GM12878 (cell line): ENCODE measurements around the gene RAB7B. TPM values are rescaled to one million over a fixed set of nuclear protein-coding genes. Genes with fewer than 3 reads are reported as not detected.

Source experiments
- ATAC-seq: fragments of 200-7000 bp; cut with Tn5 transposase; 3 replicates; pipeline ENCODE4 v1.9.1; 2020; ENCODE audit warnings: mild to moderate bottlenecking, moderate library complexity
- BruUV-seq: library from RNA; stranded (reverse); fragments of 400-500 nt; replicated peaks from 2 replicates; lab custom pipeline; 2021; lab: Mats Ljungman, UMichigan
- CTCF ChIA-PET: fragments of 300-600 bp; sonication (Branson Sonifier 250); formaldehyde crosslinking; extraction: SDS; loops from one replicate; lab custom pipeline; 2021; ENCODE audit warnings: inconsistent platforms; lab: Yijun Ruan, JAX
- POLR2A ChIA-PET: fragments of 350-600 bp; formaldehyde crosslinking; extraction: SDS; loops from one replicate; lab custom pipeline; 2021; ENCODE audit warnings: inconsistent platforms; lab: Charles Lee
- RAD21 ChIA-PET: fragments of 300-600 bp; sonication (Branson Sonifier 250); formaldehyde crosslinking; loops from one replicate; lab custom pipeline; 2023; ENCODE audit warnings: antibody characterized with exemption; ENCODE audit not compliant: unreplicated experiment; lab: Charles Lee
- SMC1A ChIA-PET: fragments of 300-600 bp; sonication (Branson Sonifier 250); formaldehyde crosslinking; loops from one replicate; lab custom pipeline; 2023; ENCODE audit not compliant: unreplicated experiment, uncharacterized antibody; lab: Charles Lee
- DNase-seq: peaks from one replicate; pipeline ENCODE4 v3.0.0-alpha.2; 2011; ENCODE audit warnings: low read depth, low spot score
- FAIRE-seq: peaks from 3 replicates; lab custom pipeline; 2011; peaks lifted over from hg19 to GRCh38; lab: Jason Lieb, UNC
- H2AFZ ChIP-seq: 2 replicates; pipeline ENCODE4 v1.6.0; 2011; ENCODE audit warnings: low read depth, low read length, control low read depth; ENCODE audit not compliant: control insufficient read depth
- H3K27ac ChIP-seq: 2 replicates; pipeline ENCODE4 v1.5.1; 2011; ENCODE audit warnings: control low read depth; ENCODE audit not compliant: control insufficient read depth, insufficient read depth
- H3K27me3 ChIP-seq, 2 experiments: replicated peaks in 1 of 2; 2 replicates each; pipeline versions ENCODE4 v1.6.0 to v1.6.1; 2011; ENCODE audit warnings: low read length in 1 of 2; ENCODE audit not compliant: control insufficient read depth in 2 of 2, insufficient read depth in 2 of 2
- H3K36me3 ChIP-seq, 2 experiments: 2 replicates each; pipeline ENCODE4 v1.5.1; 2011; ENCODE audit warnings: low read length in 1 of 2; ENCODE audit not compliant: control insufficient read depth in 2 of 2, insufficient read depth in 2 of 2
- H3K4me1 ChIP-seq: 2 replicates; pipeline ENCODE4 v1.6.1; 2011; ENCODE audit warnings: mild to moderate bottlenecking, low read length, moderate library complexity, mixed read lengths; ENCODE audit not compliant: control insufficient read depth, insufficient read depth
- H3K4me2 ChIP-seq: 2 replicates; pipeline ENCODE4 v1.6.0; 2011; ENCODE audit warnings: control low read depth; ENCODE audit not compliant: control insufficient read depth, insufficient read depth
- H3K4me3 ChIP-seq: fragments of 200-600 bp; sonication (generic); 2 replicates; pipeline ENCODE4 v1.5.1; 2016
- H3K79me2 ChIP-seq: 2 replicates; pipeline ENCODE4 v1.6.0; 2011; ENCODE audit warnings: low read length; ENCODE audit not compliant: control insufficient read depth, insufficient read depth
- H3K9ac ChIP-seq: 2 replicates; pipeline ENCODE4 v1.8.0; 2011; ENCODE audit warnings: low read length, control low read depth, mixed read lengths; ENCODE audit not compliant: control insufficient read depth, insufficient read depth
- H3K9me3 ChIP-seq: replicated peaks from 3 replicates; pipeline ENCODE4 v1.5.1; 2011; ENCODE audit warnings: mild to moderate bottlenecking, low read length; ENCODE audit not compliant: control insufficient read depth, insufficient read depth
- H4K20me1 ChIP-seq: 2 replicates; pipeline ENCODE4 v1.6.0; 2011; ENCODE audit not compliant: control insufficient read depth, insufficient read depth
- ATF7 ChIP-seq: fragments of 450-650 bp; IDR thresholded peaks from 2 replicates; pipeline ENCODE4 v1.6.1; 2016; ENCODE audit warnings: low read depth, mild to moderate bottlenecking
- E4F1 ChIP-seq: fragments of 450-650 bp; IDR thresholded peaks from 2 replicates; pipeline ENCODE4 v1.6.1; 2018; ENCODE audit warnings: borderline replicate concordance, mild to moderate bottlenecking; ENCODE audit not compliant: partially characterized antibody
- ELK1 ChIP-seq: IDR thresholded peaks from 2 replicates; pipeline ENCODE4 v1.6.1; 2012; ENCODE audit warnings: low read depth, low read length, improper control_type of control experiment
- HCFC1 ChIP-seq: fragments of 150-350 bp; IDR thresholded peaks from 2 replicates; pipeline ENCODE4 v1.6.1; 2014; ENCODE audit warnings: low read length
- HDAC2 ChIP-seq: fragments of 200-600 bp; sonication (generic); IDR thresholded peaks from 2 replicates; pipeline ENCODE4 v1.6.1; 2017
- HDAC6 ChIP-seq: fragments of 200-600 bp; sonication (generic); IDR thresholded peaks from one replicate; pipeline ENCODE4 v1.8.0; 2017; ENCODE audit warnings: antibody characterized with exemption; ENCODE audit not compliant: unreplicated experiment
- IKZF2 ChIP-seq, 2 experiments: fragments of 450-650 bp; IDR thresholded peaks; 2 replicates each; pipeline ENCODE4 v1.6.1; 2017; ENCODE audit warnings: mild to moderate bottlenecking in 2 of 2, moderate library complexity in 2 of 2
- NR2C2 ChIP-seq: IDR thresholded peaks from 2 replicates; pipeline ENCODE4 v1.6.1; 2011; ENCODE audit warnings: borderline replicate concordance, low read depth; ENCODE audit not compliant: control insufficient read depth, insufficient read length
- PML ChIP-seq: IDR thresholded peaks from 2 replicates; pipeline ENCODE4 v1.6.1; 2012; ENCODE audit warnings: low read length, inconsistent platforms
- RELA ChIP-seq: fragments of 450-650 bp; IDR thresholded peaks from 2 replicates; pipeline ENCODE4 v1.8.0; 2014; ENCODE audit warnings: borderline replicate concordance; ENCODE audit not compliant: partially characterized antibody
- SMAD5 ChIP-seq: IDR thresholded peaks from 2 replicates; pipeline ENCODE4 v1.6.1; 2016; ENCODE audit warnings: antibody characterized with exemption, low read depth
- WGBS: methylation state at CpG from one replicate; pipeline ENCODE4 v1.1.6; 2016; ENCODE audit warnings: low lambda C conversion rate; ENCODE audit not compliant: insufficient replicate concordance, insufficient coverage; ENCODE audit errors: missing lambda C conversion rate; 5-methylcytosine and 5-hydroxymethylcytosine counted together
- in situ Hi-C: fragments of 300-500 bp; cut with MboI; formaldehyde crosslinking; loops from 9 replicates; pipeline ENCODE4 v1.14.3; 2018; ENCODE audit warnings: mixed read lengths
- intact Hi-C: fragments of 100-400 bp; cut with micrococcal nuclease; formaldehyde crosslinking; loops from one replicate; pipeline ENCODE4 v1.14.2; 2022; ENCODE audit not compliant: unreplicated experiment
- polyA plus RNA-seq, 11 experiments: library from polyadenylated mRNA; depleted of rRNA in 4 of 11; unstranded in 6 of 11; stranded (reverse) in 5 of 11; fragments of >200 nt; fragmentation: Nextera tagmentation in 4 of 11; fragmentation: Illumina TruSeq in 1 of 11; extraction: Ambion mirVana in 4 of 11; extraction: Trizol in 1 of 11; gene quantifications; 1 replicate in 1 of 11; 2 replicates in 10 of 11; pipeline versions ENCODE4 v1.2.1 to v1.2.3, GENCODE V29; 2011 to 2016; ENCODE audit warnings: inconsistent platforms in 2 of 11, missing spikeins in 2 of 11, low read depth in 1 of 11
- total RNA-seq, 4 experiments: library from RNA; depleted of rRNA in 3 of 4; stranded (reverse); fragments of >200 nt in 3 of 4; fragmentation: Illumina TruSeq in 1 of 4; extraction: Trizol in 1 of 4; gene quantifications; 2 replicates each; pipeline versions ENCODE4 v1.2.1 to v1.2.3, GENCODE V29; 2013 to 2021

RAB7B gene
- total and polyA plus RNA-seq, 10 of the 15 experiments (the other 5 are each of a cell fraction or from before 2014, with no cell fraction given), result 0.09 TPM; not detected in 9

- no peak for FAIRE-seq
- in situ Hi-C loops, result loop anchor here (5.0 kb wide), 1 partner anchor 77 kb away; no protein-coding TSS in a partner anchor
Measured at GRCh38 chr1:206025283-206025820, 22.2 kb upstream of the RAB7B start.

More at GRCh38 chr1:206025283-206025820, 22.2 kb upstream of the RAB7B start:
- no peaks in the 10 kb centered on the region for H3K79me2 ChIP-seq
- no peak overlapping the region for H3K27ac ChIP-seq
- intact Hi-C loops, result no loop called here
- ChIA-PET RAD21 (interaction anchor here (1.3 to 1.8 kb wide), 2 partner anchors 23 to 81 kb away, joined by 3 to 12 read pairs; no protein-coding TSS in a partner anchor), CTCF (interaction anchor here (1.6 to 9.4 kb wide), 3 partner anchors 27 to 82 kb away, joined by 5 to 384 read pairs (median 8); no protein-coding TSS in a partner anchor), SMC1A (interaction anchor here (1.0 to 11.4 kb wide), 2 partner anchors 20 to 79 kb away, joined by 4 to 329 read pairs; no protein-coding TSS in a partner anchor), POLR2A (no interaction called here)
- no peaks in the 10 kb centered on the region; the same call in 2 of the 3 replicates for H3K9me3 ChIP-seq
- H3K27me3 ChIP-seq, result peaks cover 0 to 5% of the 10 kb centered on the region in 2 experiments; a peak in 1 of 4 replicates
- ATAC-seq (no peak), DNase-seq (no peak)
- no peaks in the 10 kb centered on the region for H4K20me1 ChIP-seq
- no peak overlapping the region for H3K4me3 ChIP-seq
- WGBS, result 33% methylated on average over 3 of the region's 3 CpGs
- no peak overlapping the region for H3K4me2 ChIP-seq
- H3K36me3 ChIP-seq, result no peaks in the 10 kb centered on the region
- no peaks in the 10 kb centered on the region for H3K4me1 ChIP-seq
- no peak for TF ChIP-seq NR2C2
- no peak for TF ChIP-seq HCFC1
- no peak for TF ChIP-seq ATF7
- no peak for TF ChIP-seq SMAD5
- no peak for TF ChIP-seq HDAC6
- no peak for TF ChIP-seq ELK1
- no peak for TF ChIP-seq HDAC2
- no peak for TF ChIP-seq RELA
- no peak for TF ChIP-seq E4F1
- no peak for TF ChIP-seq PML
- no peak for TF ChIP-seq IKZF2 (IDR thresholded peaks at IDR 0.05)
- BruUV-seq, result no TSS peak
- H3K9ac ChIP-seq, result no peak overlapping the region
- H2AFZ ChIP-seq, result no peak overlapping the region
